ENCODE results near the gene CCL13.

Gene CCL13

GRCh38 chr17:34363183-34363661, 6.9 kb downstream of the CCL13 start, which contains the start of gene CCL1:
Gene CCL1 (minus strand): TSS chr17:34363233. CDS start chr17:34363161, 72 bp downstream.
- DNase-seq (ENCODE audit: low read depth) = no peak

GRCh38 chr17:34364751-34365150, 8.5 kb downstream of the CCL13 start:
- no peak for DNase-seq (ENCODE audit: low read depth)

GRCh38 chr17:34365340-34365739, 9.1 kb downstream of the CCL13 start:
- no peak for DNase-seq (ENCODE audit: low read depth)

- no peak for DNase-seq (ENCODE audit: low read depth)
These were observed 9.7 kb downstream of the CCL13 start for GRCh38 chr17:34366010-34366409.

- no peak for DNase-seq (ENCODE audit: low read depth)
These were observed 10.3 kb downstream of the CCL13 start for GRCh38 chr17:34366529-34367107.

GRCh38 chr17:34367486-34368195, 11.4 kb downstream of the CCL13 start:
- DNase-seq (ENCODE audit: low read depth) = no peak

GRCh38 chr17:34368196-34368945, 12.1 kb downstream of the CCL13 start:
- no peak for DNase-seq (ENCODE audit: low read depth)

GRCh38 chr17:34368946-34369500, 12.7 kb downstream of the CCL13 start:
- no peak for DNase-seq (ENCODE audit: low read depth)

- no peak for DNase-seq (ENCODE audit: low read depth)
These were observed 13.3 kb downstream of the CCL13 start for GRCh38 chr17:34369571-34369970.

- DNase-seq (ENCODE audit: low read depth) = no peak
These were observed 14.2 kb downstream of the CCL13 start for GRCh38 chr17:34370376-34370996.

GRCh38 chr17:34370997-34371395, 14.7 kb downstream of the CCL13 start:
- DNase-seq (ENCODE audit: low read depth) = peak; percentile 1

GRCh38 chr17:34371405-34372100, 15.3 kb downstream of the CCL13 start:
- no peak for DNase-seq (ENCODE audit: low read depth)

- no peak for DNase-seq (ENCODE audit: low read depth)
These were observed 18.2 kb downstream of the CCL13 start for GRCh38 chr17:34374457-34374856.

GRCh38 chr17:34375426-34375997, 19.2 kb downstream of the CCL13 start:
- no peak for DNase-seq (ENCODE audit: low read depth)

GRCh38 chr17:34377078-34377823, 21.0 kb downstream of the CCL13 start:
- DNase-seq (ENCODE audit: low read depth) = no peak

GRCh38 chr17:34378664-34379101, 22.4 kb downstream of the CCL13 start:
- DNase-seq (ENCODE audit: low read depth) = no peak

- DNase-seq (ENCODE audit: low read depth) = no peak
These were observed 23.6 kb downstream of the CCL13 start for GRCh38 chr17:34379868-34380267.

- DNase-seq (ENCODE audit: low read depth) = no peak
These were observed 26.4 kb downstream of the CCL13 start for GRCh38 chr17:34382621-34383124.

- no peak for DNase-seq (ENCODE audit: low read depth)
These were observed 26.9 kb downstream of the CCL13 start for GRCh38 chr17:34383216-34383615.

GRCh38 chr17:34384271-34384670, 28.0 kb downstream of the CCL13 start:
- DNase-seq (ENCODE audit: low read depth) = no peak
